DOHH2 (cell line): ENCODE results near the gene FOXP2.
"Not testable (repeated sequence)": the region's sequence is repeated elsewhere in the genome, so short reads cannot be mapped to it uniquely, and the experiment has no call there.

Experiments
- H3F3A ChIP-seq: fragments of 200-600 bp; sonication (generic), shearing (Covaris generic); 2 replicates; pipeline ENCODE4 v1.6.0; 2016; ENCODE audit warnings: antibody characterized with exemption, mild to moderate bottlenecking; ENCODE audit not compliant: control insufficient read depth, insufficient read depth
- H3K27ac ChIP-seq: fragments of 200-600 bp; sonication (generic); 2 replicates; pipeline ENCODE4 v1.5.1; 2014; ENCODE audit warnings: low read depth, mild to moderate bottlenecking, low read length, moderate library complexity
- H3K27me3 ChIP-seq: fragments of 200-600 bp; sonication (generic); 2 replicates; pipeline ENCODE4 v1.6.1; 2014; ENCODE audit warnings: mild to moderate bottlenecking, low read length, mixed read lengths; ENCODE audit not compliant: control insufficient read depth
- H3K36me3 ChIP-seq: fragments of 200-600 bp; sonication (generic); 2 replicates; pipeline ENCODE4 v1.6.1; 2014; ENCODE audit warnings: mild to moderate bottlenecking, low read length, moderate library complexity, mixed read lengths; ENCODE audit not compliant: control insufficient read depth
- H3K4me1 ChIP-seq: fragments of 200-600 bp; sonication (generic); 2 replicates; pipeline ENCODE4 v1.6.1; 2014; ENCODE audit warnings: mild to moderate bottlenecking, low read length, mixed read lengths; ENCODE audit not compliant: control insufficient read depth
- H3K4me2 ChIP-seq: fragments of 200-600 bp; sonication (generic); 2 replicates; pipeline ENCODE4 v1.6.0; 2014; ENCODE audit warnings: mild to moderate bottlenecking, low read length, moderate library complexity
- H3K4me3 ChIP-seq: fragments of 200-600 bp; sonication (generic); 2 replicates; pipeline ENCODE4 v1.5.1; 2014; ENCODE audit warnings: mild to moderate bottlenecking, low read length, mixed read lengths
- H3K79me2 ChIP-seq: fragments of 200-600 bp; sonication (generic); 2 replicates; pipeline ENCODE4 v1.6.1; 2014; ENCODE audit warnings: mild to moderate bottlenecking, low read length, mixed read lengths; ENCODE audit not compliant: control insufficient read depth
- H3K9me2 ChIP-seq: fragments of 200-600 bp; sonication (generic); replicated peaks from 2 replicates; pipeline ENCODE4 v1.6.1; 2014; ENCODE audit warnings: mild to moderate bottlenecking, low read length, mixed read lengths; ENCODE audit not compliant: control insufficient read depth
- H3K9me3 ChIP-seq: fragments of 200-600 bp; sonication (generic); 2 replicates; pipeline ENCODE4 v1.6.1; 2014; ENCODE audit warnings: antibody characterized with exemption, low read length, mixed read lengths; ENCODE audit not compliant: control insufficient read depth, insufficient read depth
- H4K20me1 ChIP-seq: fragments of 200-600 bp; sonication (generic); 2 replicates; pipeline ENCODE4 v1.6.0; 2014; ENCODE audit warnings: low read depth, mild to moderate bottlenecking, antibody characterized with exemption, low read length, moderate library complexity; ENCODE audit not compliant: control insufficient read depth, insufficient read depth
- EZH2phosphoT487 ChIP-seq: fragments of 200-600 bp; sonication (generic); IDR thresholded peaks from 2 replicates; pipeline ENCODE4 v1.6.1; 2017; ENCODE audit warnings: borderline replicate concordance, mild to moderate bottlenecking, antibody characterized with exemption, low read length, moderate library complexity, mixed read lengths
- TF ChIP-seq, protein P1 (sequence below): fragments of 200-600 bp; sonication (generic); IDR thresholded peaks from one replicate; pipeline ENCODE4 v1.5.1; 2014; ENCODE audit warnings: antibody characterized with exemption, mild to moderate bottlenecking, low read depth, low read length; ENCODE audit not compliant: poor library complexity, severe bottlenecking

The FOXP2 gene

DNA sequence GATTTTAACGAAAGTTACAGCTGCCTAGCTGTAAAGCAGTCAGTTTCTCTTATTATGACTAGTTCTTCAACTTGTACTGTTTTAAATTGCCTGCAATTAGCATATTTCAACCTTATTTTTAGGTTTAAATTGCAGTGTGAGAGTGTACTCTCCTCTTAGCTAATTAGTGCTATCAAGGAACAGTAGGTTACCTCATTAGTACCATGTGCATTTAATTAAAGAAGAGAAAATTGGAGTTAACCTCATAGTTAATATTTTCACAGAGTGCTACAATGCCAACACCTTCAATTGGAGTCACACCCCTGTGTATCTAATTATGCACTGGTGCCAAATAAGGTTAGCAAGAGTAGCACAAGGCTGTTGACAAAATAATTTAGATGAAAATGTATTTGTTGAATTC lies 154.6 kb downstream of the FOXP2 start:
- TF ChIP-seq, protein P1, sequence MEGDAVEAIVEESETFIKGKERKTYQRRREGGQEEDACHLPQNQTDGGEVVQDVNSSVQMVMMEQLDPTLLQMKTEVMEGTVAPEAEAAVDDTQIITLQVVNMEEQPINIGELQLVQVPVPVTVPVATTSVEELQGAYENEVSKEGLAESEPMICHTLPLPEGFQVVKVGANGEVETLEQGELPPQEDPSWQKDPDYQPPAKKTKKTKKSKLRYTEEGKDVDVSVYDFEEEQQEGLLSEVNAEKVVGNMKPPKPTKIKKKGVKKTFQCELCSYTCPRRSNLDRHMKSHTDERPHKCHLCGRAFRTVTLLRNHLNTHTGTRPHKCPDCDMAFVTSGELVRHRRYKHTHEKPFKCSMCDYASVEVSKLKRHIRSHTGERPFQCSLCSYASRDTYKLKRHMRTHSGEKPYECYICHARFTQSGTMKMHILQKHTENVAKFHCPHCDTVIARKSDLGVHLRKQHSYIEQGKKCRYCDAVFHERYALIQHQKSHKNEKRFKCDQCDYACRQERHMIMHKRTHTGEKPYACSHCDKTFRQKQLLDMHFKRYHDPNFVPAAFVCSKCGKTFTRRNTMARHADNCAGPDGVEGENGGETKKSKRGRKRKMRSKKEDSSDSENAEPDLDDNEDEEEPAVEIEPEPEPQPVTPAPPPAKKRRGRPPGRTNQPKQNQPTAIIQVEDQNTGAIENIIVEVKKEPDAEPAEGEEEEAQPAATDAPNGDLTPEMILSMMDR: no peak
- TF ChIP-seq EZH2phosphoT487: no peak
- H3K9me2 ChIP-seq: no peaks in the 10 kb centered on the region; the same call in 1 of the 2 replicates
- H3F3A ChIP-seq: no peaks in the 10 kb centered on the region
- H3K27ac ChIP-seq: no peak overlapping the region
- no peaks in the 10 kb centered on the region for H4K20me1 ChIP-seq
- H3K9me3 ChIP-seq: no peaks in the 10 kb centered on the region
- no peaks in the 10 kb centered on the region for H3K27me3 ChIP-seq
- H3K36me3 ChIP-seq: no peaks in the 10 kb centered on the region
- H3K4me1 ChIP-seq: no peaks in the 10 kb centered on the region
- H3K4me2 ChIP-seq: no peak overlapping the region
- H3K4me3 ChIP-seq: no peak overlapping the region
- no peaks in the 10 kb centered on the region for H3K79me2 ChIP-seq

DNA sequence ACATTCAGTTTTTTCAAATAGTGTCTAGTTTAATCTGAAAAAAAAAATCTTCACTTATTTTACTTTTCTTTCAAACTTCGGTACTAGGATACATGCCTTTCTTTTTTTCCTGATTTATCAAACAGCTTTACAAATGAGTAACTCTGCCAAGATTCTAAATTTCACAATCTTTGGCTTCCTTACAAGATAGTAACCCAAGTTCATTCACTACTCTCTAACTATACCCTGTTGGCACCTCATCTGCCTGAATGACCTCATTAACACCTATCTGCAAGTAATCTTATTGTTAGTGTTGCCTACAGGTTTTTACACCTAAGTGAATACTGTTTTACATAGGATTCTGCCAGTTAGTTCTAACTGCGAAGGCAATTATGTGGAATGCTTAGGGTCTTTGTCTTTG lies 159.8 kb downstream of the FOXP2 start:
- H3K4me2 ChIP-seq: no peak overlapping the region
- H3K9me3 ChIP-seq: no peaks in the 10 kb centered on the region
- no peaks in the 10 kb centered on the region for H3K9me2 ChIP-seq
- H3K36me3 ChIP-seq: no peaks in the 10 kb centered on the region
- H3K79me2 ChIP-seq: no peaks in the 10 kb centered on the region
- no peaks in the 10 kb centered on the region for H3K27me3 ChIP-seq
- H3K4me1 ChIP-seq: no peaks in the 10 kb centered on the region
- no peaks in the 10 kb centered on the region for H4K20me1 ChIP-seq
- H3K4me3 ChIP-seq: no peak overlapping the region
- H3F3A ChIP-seq: no peaks in the 10 kb centered on the region
- no peak overlapping the region for H3K27ac ChIP-seq
- TF ChIP-seq, protein P1: no peak
- no peak for TF ChIP-seq EZH2phosphoT487

DNA sequence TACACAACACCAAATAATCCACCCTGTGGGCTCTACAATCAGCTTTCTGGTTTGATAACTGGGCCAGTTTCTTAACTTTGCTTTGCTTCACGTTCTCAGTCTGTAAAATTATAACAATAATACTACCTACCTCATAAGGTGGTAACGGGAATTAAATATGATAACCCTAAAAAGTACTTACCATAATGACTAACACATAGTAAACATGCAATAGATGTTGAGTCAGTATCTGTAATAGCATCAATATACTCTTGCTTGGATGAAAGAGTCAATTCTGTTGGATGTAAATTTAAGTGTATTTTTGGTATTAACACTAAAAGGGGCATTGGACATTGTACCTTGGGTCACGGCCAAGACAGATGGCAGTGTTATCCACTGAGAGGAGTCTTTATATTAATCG lies 160.5 kb downstream of the FOXP2 start:
- no peak overlapping the region for H3K27ac ChIP-seq
- no peaks in the 10 kb centered on the region for H3K79me2 ChIP-seq
- no peaks in the 10 kb centered on the region for H3K9me3 ChIP-seq
- no peak overlapping the region for H3K4me2 ChIP-seq
- H4K20me1 ChIP-seq: no peaks in the 10 kb centered on the region
- no peak overlapping the region for H3K4me3 ChIP-seq
- H3F3A ChIP-seq: no peaks in the 10 kb centered on the region
- TF ChIP-seq, protein P1: no peak
- no peak for TF ChIP-seq EZH2phosphoT487
- no peaks in the 10 kb centered on the region for H3K36me3 ChIP-seq
- H3K27me3 ChIP-seq: no peaks in the 10 kb centered on the region
- H3K9me2 ChIP-seq: no peaks in the 10 kb centered on the region
- no peaks in the 10 kb centered on the region for H3K4me1 ChIP-seq

DNA sequence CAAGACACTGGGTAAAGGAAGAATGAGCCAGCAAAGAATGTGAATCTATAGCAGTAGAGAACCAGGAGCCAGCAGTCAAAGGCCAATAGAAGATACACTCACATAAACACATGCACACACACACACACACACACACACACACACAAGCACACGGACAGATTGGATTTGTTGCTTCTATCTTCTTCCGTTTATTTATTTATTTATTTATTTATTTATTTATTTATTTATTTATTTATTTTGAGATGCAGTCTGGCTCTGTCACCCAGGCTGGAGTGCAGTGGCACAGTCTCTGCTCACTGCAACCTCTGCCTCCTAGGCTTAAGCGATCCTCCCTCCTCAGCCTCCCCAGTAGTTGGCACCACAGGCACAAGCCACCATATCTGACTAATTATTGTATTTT lies 166.3 kb downstream of the FOXP2 start:
- H3K4me2 ChIP-seq, H3K9me3 ChIP-seq, H3K27me3 ChIP-seq, H3K27ac ChIP-seq, H3F3A ChIP-seq, H4K20me1 ChIP-seq, H3K9me2 ChIP-seq, H3K4me1 ChIP-seq, H3K36me3 ChIP-seq, H3K4me3 ChIP-seq, H3K79me2 ChIP-seq: not testable (repeated sequence)
